HG03175 (cell line): ENCODE data around the gene CSE1L.
"Not testable (repeated sequence)": the region's sequence is repeated elsewhere in the genome, so short reads cannot be mapped to it uniquely, and the experiment has no call there.

Experiments used
- ATAC-seq: cut with Tn5 transposase; IDR thresholded peaks from one replicate; pipeline ENCODE4 v1.9.1; 2021; ENCODE audit warnings: mild to moderate bottlenecking, moderate library complexity; ENCODE audit not compliant: unreplicated experiment

CSE1L gene

GRCh38 chr20:49122920-49123319 is 76.8 kb downstream of the CSE1L start:
- no peak for ATAC-seq

DNA sequence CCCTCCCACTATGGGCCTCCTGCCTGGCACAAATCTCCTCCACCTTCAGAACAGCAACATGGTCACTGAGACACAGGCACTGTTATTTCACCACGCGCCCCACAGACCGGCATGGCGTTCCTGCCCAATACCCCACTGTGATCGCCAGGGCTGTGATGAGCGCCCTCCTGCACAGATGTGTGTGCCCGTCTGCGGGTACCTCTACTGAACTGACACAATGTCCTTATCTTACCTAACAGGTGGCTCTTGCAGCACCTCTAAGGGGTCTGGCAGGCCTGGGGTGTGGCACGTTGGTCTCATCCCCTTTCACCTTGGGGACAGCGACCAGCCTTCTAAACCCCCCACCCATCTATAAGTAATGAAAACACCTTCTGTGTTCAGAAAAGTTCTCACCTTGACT is 77.9 kb downstream of the CSE1L start:
- ATAC-seq, result no peak

DNA sequence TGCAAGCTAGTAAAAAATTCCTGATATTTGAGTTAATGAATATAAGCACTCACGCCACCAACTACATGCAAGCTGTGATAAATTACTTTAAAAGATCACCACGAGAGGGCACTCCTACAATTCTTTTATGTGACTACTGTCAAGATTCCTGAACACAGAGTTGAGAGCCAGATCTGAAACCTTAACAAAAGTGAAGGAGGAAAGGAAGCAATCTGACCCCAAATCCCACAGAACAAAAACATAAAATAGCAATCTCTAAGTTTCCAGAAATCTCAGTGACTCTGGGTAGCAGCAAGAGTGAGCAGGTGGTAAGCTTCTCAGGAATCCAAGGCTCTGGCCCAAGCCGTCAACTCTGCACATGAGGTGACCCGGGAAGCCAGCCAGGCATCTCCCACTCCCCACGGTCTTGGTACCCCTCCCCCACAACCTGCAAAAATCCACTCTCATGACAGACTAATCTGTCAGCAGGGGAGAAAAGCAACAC is 86.9 kb downstream of the CSE1L start:
- no peak for ATAC-seq

DNA sequence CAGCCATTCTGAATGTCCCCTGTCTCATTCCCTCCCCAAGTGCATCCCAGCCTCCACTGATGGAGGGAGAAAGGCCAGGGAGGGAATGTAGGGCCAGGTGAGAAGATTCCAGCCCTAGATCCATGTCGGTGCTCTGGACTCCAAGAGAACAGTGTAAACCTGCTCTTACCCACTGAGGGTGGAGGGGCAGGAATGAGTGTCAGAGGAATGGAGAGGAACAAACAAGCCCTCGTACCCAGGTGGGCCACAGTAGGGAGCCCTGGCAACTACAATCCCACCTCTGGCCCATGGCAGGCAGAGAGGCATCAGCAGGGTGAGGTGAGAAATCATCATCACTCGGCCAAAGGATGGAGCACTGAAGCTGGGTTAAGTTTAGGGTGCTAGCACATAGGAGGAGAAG is 87.5 kb downstream of the CSE1L start:
- ATAC-seq, result no peak

- ATAC-seq, result not testable (repeated sequence)
Measured at GRCh38 chr20:49134797-49135196, 88.7 kb downstream of the CSE1L start.

DNA sequence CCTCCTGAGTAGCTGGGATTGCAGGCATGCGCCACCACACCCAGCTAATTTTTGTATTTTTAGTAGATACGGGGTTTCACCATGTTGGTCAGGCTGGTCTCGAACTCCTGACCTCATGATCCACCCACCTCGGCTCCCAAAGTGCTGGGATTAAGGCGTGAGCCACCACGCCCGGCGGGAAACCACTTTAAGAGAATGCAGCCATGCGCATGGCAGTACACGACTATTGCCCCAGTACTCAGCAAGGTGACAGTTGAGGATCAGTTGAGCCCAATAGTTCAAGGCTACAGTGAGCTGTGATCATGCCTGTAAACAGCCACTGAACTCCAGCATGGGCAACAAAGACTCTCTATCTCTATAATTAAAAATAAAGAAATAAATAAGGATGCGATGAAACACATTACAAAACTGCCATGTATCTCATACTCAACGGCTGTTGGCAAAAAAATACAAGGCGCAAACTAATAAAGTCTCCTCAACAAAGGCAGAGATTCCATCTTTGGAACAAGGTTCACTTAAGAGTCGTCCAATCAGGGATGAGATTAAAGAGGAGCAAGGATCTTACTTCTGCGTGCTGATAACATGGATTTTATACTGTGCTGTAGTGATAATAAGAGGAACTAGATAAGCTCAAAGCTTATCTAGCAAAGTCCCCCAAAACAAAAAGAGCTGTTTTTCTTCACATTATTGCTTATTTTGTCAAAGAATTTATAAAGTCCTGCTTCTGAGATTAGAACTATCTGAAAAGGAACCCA is 90.9 kb downstream of the CSE1L start:
- ATAC-seq, result no peak

DNA sequence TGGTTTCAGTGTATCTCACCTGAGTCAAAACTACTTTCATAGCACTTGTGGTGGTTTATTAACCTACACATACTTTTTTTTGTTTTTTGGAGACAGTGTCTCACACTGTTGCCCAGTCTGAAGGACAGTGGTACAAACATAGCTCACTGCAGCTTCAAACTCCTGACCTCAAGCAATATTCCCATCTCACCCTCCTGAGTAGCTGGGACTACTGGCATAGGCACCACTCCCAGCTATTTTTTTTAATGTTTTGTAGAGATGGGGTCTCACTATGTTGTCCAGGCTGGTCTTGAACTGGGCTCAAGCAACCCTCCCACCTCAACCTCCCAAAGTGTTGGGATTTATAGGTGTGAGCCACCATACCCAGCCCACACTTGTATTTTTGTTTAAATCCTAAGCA is 92.3 kb downstream of the CSE1L start:
- no peak for ATAC-seq

DNA sequence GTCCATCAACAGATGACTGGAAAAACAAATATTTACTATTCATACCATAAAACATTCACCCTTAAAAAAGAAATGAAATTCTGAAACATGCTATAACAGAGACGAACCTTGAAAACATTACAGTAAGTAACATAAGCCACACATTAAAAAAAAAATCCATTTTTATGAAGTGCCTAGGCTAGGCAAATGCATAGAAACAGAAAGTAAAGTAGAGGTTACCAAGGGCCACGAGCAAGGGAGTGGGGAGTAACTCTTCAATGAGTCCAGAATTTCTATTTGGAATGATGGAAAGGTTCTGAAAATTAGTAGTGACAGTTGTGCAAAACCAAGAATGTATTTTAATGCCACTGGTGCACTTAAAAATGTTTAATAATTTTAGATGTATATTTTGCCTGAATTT is 94.3 kb downstream of the CSE1L start:
- no peak for ATAC-seq

DNA sequence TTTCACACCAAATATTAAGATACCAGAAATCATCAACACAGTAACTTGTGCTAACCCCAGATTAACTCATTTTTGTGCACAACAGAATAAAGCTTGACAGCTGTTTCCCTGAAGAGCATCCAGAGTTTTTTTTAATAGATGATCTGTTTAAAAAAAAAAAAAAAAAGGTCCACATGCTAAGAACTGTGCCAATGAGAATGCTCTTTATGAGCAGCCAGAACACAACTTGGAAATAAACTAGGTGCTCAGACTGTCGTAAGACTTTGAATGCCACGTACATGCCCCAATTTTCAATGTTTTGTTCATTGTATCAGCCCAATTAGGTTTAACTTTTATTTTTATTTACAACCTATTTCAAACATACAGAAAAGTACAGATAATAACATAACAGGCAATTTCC is 94.7 kb downstream of the CSE1L start:
- no peak for ATAC-seq
